ENCODE measurements around the gene KIF21B.

DNA sequence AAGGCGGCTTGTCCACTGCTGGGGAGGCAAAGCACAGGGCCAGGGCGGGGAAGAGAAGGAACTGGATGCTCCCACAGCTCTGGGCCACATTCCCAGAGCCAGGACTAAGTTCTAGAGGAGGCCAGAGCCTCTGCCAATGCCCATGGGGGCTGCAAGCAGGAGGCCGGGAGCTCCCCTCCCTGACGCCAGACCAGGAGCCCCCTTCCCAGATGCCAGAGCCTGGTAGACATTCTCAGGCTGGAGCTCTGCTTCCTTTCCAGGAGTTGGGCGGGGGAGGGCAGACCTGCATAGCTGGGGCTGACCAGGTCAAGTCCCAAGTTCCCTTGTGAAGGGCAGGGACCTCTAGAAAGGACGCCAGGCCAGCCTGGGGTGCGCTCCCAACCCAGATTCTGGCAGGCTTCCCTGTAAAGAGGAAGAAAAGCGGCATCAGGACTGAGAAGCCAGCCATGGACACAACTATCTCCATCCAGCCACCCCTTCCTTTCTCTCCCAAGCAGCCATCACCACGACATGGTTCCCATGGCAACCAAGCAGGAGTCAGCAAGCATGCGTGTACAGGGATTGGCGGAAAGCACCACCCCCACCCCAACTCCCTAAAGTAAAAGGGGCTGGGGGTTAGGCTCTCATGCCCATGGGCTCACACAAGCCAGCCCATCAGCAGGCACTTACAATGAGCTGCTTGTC, 13.4 kb downstream of the KIF21B start:
- TF ChIP-seq SMC3 (conservative IDR thresholded peaks at IDR 0.05; ENCODE audit: insufficient read depth, low read depth, low read length) (no peak), SP1 (CRISPR knock-in tag; IDR thresholded peaks at IDR 0.05) (no peak)
